Measurements from ENCODE around the gene FRRS1.

- TF ChIP-seq POLR2AphosphoS5 (IDR thresholded peaks at IDR 0.05; ENCODE audit: low read length) (no peak), CTCF (IDR thresholded peaks at IDR 0.05 in 2 of 3, conservative IDR thresholded peaks at IDR 0.05 in 1 of 3; ENCODE audit: control insufficient read depth in 2 of 3, extremely low read depth in 1 of 3, insufficient read depth in 1 of 3, low read depth in 3 of 3, low read length in 3 of 3) (no peak), HCFC1 (IDR thresholded peaks at IDR 0.05; ENCODE audit: low read length) (no peak), E2F4 (IDR thresholded peaks at IDR 0.05; ENCODE audit: low read depth, low read length) (no peak), RAD21 (IDR thresholded peaks at IDR 0.05; ENCODE audit: insufficient read depth, low read depth, low read length) (no peak), JUND (IDR thresholded peaks at IDR 0.05; ENCODE audit: low read depth, low read length) (no peak), E2F8 (IDR thresholded peaks at IDR 0.05; ENCODE audit: low read depth, partially characterized antibody) (no peak), SIN3A (IDR thresholded peaks at IDR 0.05; ENCODE audit: low read depth, low read length) (no peak), CEBPZ (IDR thresholded peaks at IDR 0.05; ENCODE audit: low read depth, low read length) (no peak), ATF3 (IDR thresholded peaks at IDR 0.05; ENCODE audit: borderline replicate concordance, extremely low read depth, low read depth, low read length) (no peak)
Measured at GRCh38 chr1:99665212-99665611, 101.2 kb downstream of the FRRS1 start.
